HL-60 (cell line): Measurements from ENCODE around the gene SRGAP3.

ENCODE experiments used
- CTCF ChIP-seq: IDR thresholded peaks from one replicate; pipeline ENCODE4 v1.5.1; 2011; ENCODE audit warnings: low read length, control low read depth, inconsistent platforms; ENCODE audit not compliant: insufficient read depth
- GABPA ChIP-seq: IDR thresholded peaks from 2 replicates; pipeline ENCODE4 v1.6.1; 2012; ENCODE audit warnings: low read depth
- REST ChIP-seq: IDR thresholded peaks from 2 replicates; pipeline ENCODE4 v1.6.1; 2012; ENCODE audit warnings: low read depth; ENCODE audit not compliant: insufficient replicate concordance
- SPI1 ChIP-seq: IDR thresholded peaks from 2 replicates; pipeline ENCODE4 v1.6.1; 2012; ENCODE audit warnings: low read depth, mild to moderate bottlenecking, borderline replicate concordance

DNA sequence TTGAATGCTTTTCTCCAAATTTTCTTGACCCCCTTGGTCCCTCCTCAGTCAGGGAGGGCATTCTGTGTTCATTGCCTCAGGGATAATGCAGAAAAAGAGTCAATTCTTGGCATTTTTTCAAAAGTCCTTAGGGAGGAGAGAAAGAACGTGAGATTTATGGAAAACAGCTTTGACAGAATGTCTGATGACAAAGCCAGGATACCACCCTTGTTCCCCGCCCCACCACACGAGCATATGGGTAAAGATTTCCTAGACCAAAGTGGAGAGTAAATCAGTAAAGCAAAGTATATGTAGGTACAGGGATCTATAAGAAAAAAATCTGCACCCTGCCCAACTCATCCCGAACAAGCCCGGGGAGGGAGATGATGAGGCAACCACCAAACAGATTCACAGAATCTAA is 11.2 kb downstream of the SRGAP3 start:
- TF ChIP-seq CTCF (no peak), REST (no peak), GABPA (no peak), SPI1 (no peak)
